IMR-90 (cell line): ENCODE results near the gene GNG12. TPM values are rescaled to one million over a fixed set of nuclear protein-coding genes. Genes with fewer than 3 reads are reported as not detected.

Experiments used
- ATAC-seq: fragments of 200-7000 bp; cut with Tn5 transposase; 2 replicates; pipeline ENCODE4 v1.9.1; 2020; ENCODE audit warnings: low read depth, mild to moderate bottlenecking, moderate library complexity
- BruUV-seq: library from RNA; stranded (reverse); fragments of 400-500 nt; replicated peaks from 2 replicates; lab custom pipeline; 2021; lab: Mats Ljungman, UMichigan
- CTCF ChIA-PET: fragments of 300-600 bp; formaldehyde crosslinking; extraction: SDS; loops from one replicate; lab custom pipeline; 2021; ENCODE audit warnings: antibody characterized with exemption; lab: Yijun Ruan, JAX
- POLR2A ChIA-PET: fragments of 300-600 bp; sonication (Branson Sonifier 250); formaldehyde crosslinking; loops from one replicate; lab custom pipeline; 2022; ENCODE audit warnings: antibody characterized with exemption; ENCODE audit not compliant: unreplicated experiment; lab: Charles Lee
- DNase-seq: peaks from one replicate; pipeline ENCODE4 v3.0.0; 2013
- H2AFZ ChIP-seq: replicated peaks from 2 replicates; pipeline ENCODE3; 2013; ENCODE audit warnings: low read length, mild to moderate bottlenecking; ENCODE audit not compliant: poor library complexity
- H2AK5ac ChIP-seq: 2 replicates; pipeline ENCODE4 v1.6.1; 2013; ENCODE audit warnings: low read depth, low read length, inconsistent platforms
- H2AK9ac ChIP-seq: replicated peaks from 2 replicates; pipeline ENCODE3; 2013; ENCODE audit warnings: mild to moderate bottlenecking, low read depth, low read length, moderate library complexity; ENCODE audit not compliant: poor library complexity
- H2BK120ac ChIP-seq: 2 replicates; pipeline ENCODE4 v1.6.1; 2013; ENCODE audit warnings: low read depth, low read length, inconsistent platforms
- H2BK15ac ChIP-seq: 3 replicates; pipeline ENCODE4 v1.6.1; 2013; ENCODE audit warnings: low read depth, low read length, inconsistent platforms
- H2BK20ac ChIP-seq: 2 replicates; pipeline ENCODE4 v1.6.1; 2013; ENCODE audit warnings: low read depth, mild to moderate bottlenecking, inconsistent platforms, low read length, moderate library complexity
- H2BK5ac ChIP-seq: 2 replicates; pipeline ENCODE4 v1.6.1; 2013; ENCODE audit warnings: mild to moderate bottlenecking, low read depth, low read length, inconsistent platforms; ENCODE audit not compliant: poor library complexity, severe bottlenecking
- H3K14ac ChIP-seq: replicated peaks from 2 replicates; pipeline ENCODE4 v1.6.1; 2013; ENCODE audit warnings: low read depth, low read length, inconsistent platforms
- H3K18ac ChIP-seq: 2 replicates; pipeline ENCODE4 v1.6.1; 2013; ENCODE audit warnings: low read depth, low read length, control low read depth
- H3K23ac ChIP-seq: 2 replicates; pipeline ENCODE4 v1.6.1; 2013; ENCODE audit warnings: low read depth, low read length, inconsistent platforms
- H3K27ac ChIP-seq: 2 replicates; pipeline ENCODE4 v1.5.1; 2013; ENCODE audit warnings: mild to moderate bottlenecking, control low read depth, low read length; ENCODE audit not compliant: insufficient read depth
- H3K27me3 ChIP-seq: 2 replicates; pipeline ENCODE4 v1.6.1; 2013; ENCODE audit warnings: low read length; ENCODE audit not compliant: control insufficient read depth, insufficient read depth
- H3K36me3 ChIP-seq: 2 replicates; pipeline ENCODE4 v1.6.1; 2013; ENCODE audit warnings: low read length, mixed read lengths; ENCODE audit not compliant: control insufficient read depth, insufficient read depth
- H3K4ac ChIP-seq: 2 replicates; pipeline ENCODE4 v1.6.1; 2013; ENCODE audit warnings: low read depth, low read length, inconsistent platforms
- H3K4me1 ChIP-seq: 2 replicates; pipeline ENCODE4 v1.6.1; 2013; ENCODE audit warnings: low read length, mixed read lengths; ENCODE audit not compliant: control insufficient read depth, insufficient read depth
- H3K4me2 ChIP-seq: 2 replicates; pipeline ENCODE4 v1.6.1; 2013; ENCODE audit warnings: low read depth, mild to moderate bottlenecking, control low read depth, low read length, moderate library complexity
- H3K4me3 ChIP-seq: 2 replicates; pipeline ENCODE4 v1.5.1; 2013; ENCODE audit warnings: low read depth, mild to moderate bottlenecking, control low read depth, low read length, moderate library complexity; ENCODE audit not compliant: insufficient read depth
- H3K56ac ChIP-seq: 2 replicates; pipeline ENCODE4 v1.6.1; 2013; ENCODE audit warnings: low read length, inconsistent platforms; ENCODE audit not compliant: insufficient read depth; ENCODE audit errors: extremely low read depth
- H3K79me1 ChIP-seq, 2 experiments: 2 replicates each; pipeline ENCODE4 v1.6.1; 2013; ENCODE audit warnings: low read length in 2 of 2, inconsistent platforms in 1 of 2, low read depth in 1 of 2
- H3K9ac ChIP-seq: 2 replicates; pipeline ENCODE4 v1.6.1; 2013; ENCODE audit warnings: low read depth, low read length, control low read depth
- H3K9me1 ChIP-seq: 2 replicates; pipeline ENCODE4 v1.6.1; 2013; ENCODE audit warnings: low read length, inconsistent platforms; ENCODE audit not compliant: insufficient read depth
- H3K9me3 ChIP-seq: 2 replicates; pipeline ENCODE4 v1.6.1; 2013; ENCODE audit warnings: low read length; ENCODE audit not compliant: control insufficient read depth, insufficient read depth
- H4K20me1 ChIP-seq: 2 replicates; pipeline ENCODE4 v1.6.1; 2013; ENCODE audit warnings: low read length, inconsistent platforms; ENCODE audit not compliant: insufficient read depth
- H4K5ac ChIP-seq: 2 replicates; pipeline ENCODE4 v1.6.1; 2013; ENCODE audit warnings: mild to moderate bottlenecking, low read depth, low read length, control low read depth
- H4K8ac ChIP-seq, 2 experiments: 2 replicates each; pipeline ENCODE4 v1.6.1; 2013; ENCODE audit warnings: low read depth in 2 of 2, low read length in 2 of 2, control low read depth in 1 of 2, inconsistent platforms in 1 of 2
- H4K91ac ChIP-seq: 2 replicates; pipeline ENCODE4 v1.6.1; 2013; ENCODE audit warnings: low read depth, low read length, inconsistent platforms; ENCODE audit not compliant: insufficient read depth
- BHLHE40 ChIP-seq: fragments of 150-350 bp; IDR thresholded peaks from 2 replicates; pipeline ENCODE4 v1.6.1; 2016; ENCODE audit warnings: mild to moderate bottlenecking, low read depth, low read length
- CEBPB ChIP-seq: IDR thresholded peaks from 2 replicates; pipeline ENCODE4 v1.6.1; 2012; ENCODE audit warnings: low read depth, low read length, improper control_type of control experiment
- CHD1 ChIP-seq: IDR thresholded peaks from 2 replicates; pipeline ENCODE4 v1.6.1; 2012; ENCODE audit warnings: low read depth, low read length, improper control_type of control experiment
- FOS ChIP-seq: fragments of 150-350 bp; IDR thresholded peaks from 2 replicates; pipeline ENCODE4 v1.6.1; 2016; ENCODE audit warnings: low read depth, low read length
- MAFK ChIP-seq: IDR thresholded peaks from 2 replicates; pipeline ENCODE4 v1.6.1; 2012; ENCODE audit warnings: low read depth, low read length, improper control_type of control experiment
- MAZ ChIP-seq: IDR thresholded peaks from 2 replicates; pipeline ENCODE4 v1.6.1; 2012; ENCODE audit warnings: low read depth, mild to moderate bottlenecking, low read length, improper control_type of control experiment, moderate library complexity, borderline replicate concordance
- MXI1 ChIP-seq: IDR thresholded peaks from 2 replicates; pipeline ENCODE4 v1.6.1; 2012; ENCODE audit warnings: low read depth, mild to moderate bottlenecking, low read length, moderate library complexity, borderline replicate concordance
- NFE2L2 ChIP-seq: fragments of 150-350 bp; IDR thresholded peaks from 2 replicates; pipeline ENCODE4 v1.6.1; 2016; ENCODE audit warnings: low read depth, mild to moderate bottlenecking, low read length
- POLR2A ChIP-seq: IDR thresholded peaks from 2 replicates; pipeline ENCODE4 v1.6.1; 2012; ENCODE audit warnings: mild to moderate bottlenecking, low read depth, low read length
- RCOR1 ChIP-seq: IDR thresholded peaks from 2 replicates; pipeline ENCODE4 v1.6.1; 2012; ENCODE audit warnings: mild to moderate bottlenecking, low read length, improper control_type of control experiment; ENCODE audit not compliant: insufficient replicate concordance
- RFX5 ChIP-seq: IDR thresholded peaks from 2 replicates; pipeline ENCODE4 v1.8.0; 2012; ENCODE audit warnings: low read depth, mild to moderate bottlenecking, low read length, moderate library complexity
- WGBS, 2 experiments: methylation state at CpG; one replicate each; pipeline versions ENCODE4 v1.1.5 to v1.1.7; 2013; ENCODE audit warnings: missing lambda C conversion rate in 2 of 2; ENCODE audit not compliant: insufficient read length in 1 of 2; ENCODE audit errors: extremely low coverage in 2 of 2; 5-methylcytosine and 5-hydroxymethylcytosine counted together
- dilution Hi-C: fragments of 300-500 bp; cut with HindIII; formaldehyde crosslinking; loops from one replicate; pipeline ENCODE4 v1.14.3; 2018; ENCODE audit warnings: low sequenced_read_pairs; ENCODE audit not compliant: unreplicated experiment
- in situ Hi-C: fragments of 300-500 bp; cut with MboI; formaldehyde crosslinking; loops from 3 replicates; pipeline ENCODE4 v1.14.3; 2019; ENCODE audit warnings: low sequenced_read_pairs, inconsistent platforms, mixed read lengths
- intact Hi-C: fragments of 100-400 bp; cut with micrococcal nuclease; formaldehyde crosslinking; loops from 2 replicates; pipeline ENCODE4 v1.10.0; 2022
- polyA plus RNA-seq, 3 experiments: library from polyadenylated mRNA; depleted of rRNA; stranded (reverse); fragments of >200 nt; gene quantifications; 2 replicates each; pipeline ENCODE4 v1.2.3, GENCODE V29; 2012; ENCODE audit warnings: low replicate concordance in 1 of 3
- total RNA-seq: library from RNA; depleted of rRNA; stranded (reverse); fragments of >200 nt; gene quantifications from 2 replicates; pipeline ENCODE4 v1.2.3, GENCODE V29; 2012
- TF ChIP-seq, protein P1 (sequence below): conservative IDR thresholded peaks from 2 replicates; pipeline ENCODE4 v1.5.1; 2012; ENCODE audit warnings: mild to moderate bottlenecking, low read depth, low read length, improper control_type of control experiment

GNG12 gene
- total and polyA plus RNA-seq, 2 of the 4 experiments (the other 2 are of a cell fraction) = 92.3 to 132 TPM

- no peak overlapping the region for H3K23ac ChIP-seq
- in situ Hi-C loops = loop anchor here (25.0 kb wide), 1 partner anchor 134 kb away; no protein-coding TSS in a partner anchor
- H3K9me3 ChIP-seq = no peaks in the 10 kb centered on the region
- no peak overlapping the region for H2BK120ac ChIP-seq
- no peak overlapping the region for H2AK9ac ChIP-seq
- peaks cover 10% of the 10 kb centered on the region for H3K9me1 ChIP-seq
- no peak overlapping the region for H3K14ac ChIP-seq
- no peaks in the 10 kb centered on the region; the same call in 1 of the 2 replicates for H3K36me3 ChIP-seq
- DNase-seq (no peak), ATAC-seq (no peak)
- POLR2A ChIA-PET = no interaction called here
- H3K9ac ChIP-seq = no peak overlapping the region
- no peak overlapping the region for H2BK5ac ChIP-seq
- no peak overlapping the region for H2AFZ ChIP-seq
- no peak overlapping the region for H3K4me2 ChIP-seq
- no peak overlapping the region for H3K18ac ChIP-seq
- H3K27me3 ChIP-seq = no peaks in the 10 kb centered on the region
- no peak overlapping the region for H2BK15ac ChIP-seq
- no peak overlapping the region for H2AK5ac ChIP-seq
- no peak overlapping the region for H3K4me3 ChIP-seq
- peaks cover 0 to 11% of the 10 kb centered on the region in 2 experiments; a peak in 2 of 4 replicates for H3K79me1 ChIP-seq
- dilution Hi-C loops = no loop called here
- no TSS peak for BruUV-seq
- H3K56ac ChIP-seq = no peak overlapping the region
- H4K91ac ChIP-seq = no peak overlapping the region
- TF ChIP-seq BHLHE40 = no peak
- TF ChIP-seq MXI1 = no peak
- no peak for TF ChIP-seq FOS
- no peak for TF ChIP-seq CEBPB
- no peak for TF ChIP-seq POLR2A
- no peak for TF ChIP-seq CHD1
- TF ChIP-seq NFE2L2 = no peak
- TF ChIP-seq, protein P1, sequence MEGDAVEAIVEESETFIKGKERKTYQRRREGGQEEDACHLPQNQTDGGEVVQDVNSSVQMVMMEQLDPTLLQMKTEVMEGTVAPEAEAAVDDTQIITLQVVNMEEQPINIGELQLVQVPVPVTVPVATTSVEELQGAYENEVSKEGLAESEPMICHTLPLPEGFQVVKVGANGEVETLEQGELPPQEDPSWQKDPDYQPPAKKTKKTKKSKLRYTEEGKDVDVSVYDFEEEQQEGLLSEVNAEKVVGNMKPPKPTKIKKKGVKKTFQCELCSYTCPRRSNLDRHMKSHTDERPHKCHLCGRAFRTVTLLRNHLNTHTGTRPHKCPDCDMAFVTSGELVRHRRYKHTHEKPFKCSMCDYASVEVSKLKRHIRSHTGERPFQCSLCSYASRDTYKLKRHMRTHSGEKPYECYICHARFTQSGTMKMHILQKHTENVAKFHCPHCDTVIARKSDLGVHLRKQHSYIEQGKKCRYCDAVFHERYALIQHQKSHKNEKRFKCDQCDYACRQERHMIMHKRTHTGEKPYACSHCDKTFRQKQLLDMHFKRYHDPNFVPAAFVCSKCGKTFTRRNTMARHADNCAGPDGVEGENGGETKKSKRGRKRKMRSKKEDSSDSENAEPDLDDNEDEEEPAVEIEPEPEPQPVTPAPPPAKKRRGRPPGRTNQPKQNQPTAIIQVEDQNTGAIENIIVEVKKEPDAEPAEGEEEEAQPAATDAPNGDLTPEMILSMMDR = no peak
- TF ChIP-seq RFX5 = no peak
- TF ChIP-seq MAFK = no peak
- TF ChIP-seq MAZ = no peak
- no peak for TF ChIP-seq RCOR1
- H3K4ac ChIP-seq = no peak overlapping the region
- WGBS, 2 experiments = 80% methylated on average over 1 of the region's 2 CpGs; no CpG with 5 or more reads in 1 of the 2 experiments
- no peak overlapping the region for H2BK20ac ChIP-seq
- CTCF ChIA-PET = interaction anchor here (1.2 kb wide), 1 partner anchor 65 kb away, joined by 5 read pairs; no protein-coding TSS in a partner anchor
- peaks cover 6% of the 10 kb centered on the region for H3K4me1 ChIP-seq
- no peaks in the 10 kb centered on the region for H4K20me1 ChIP-seq
- H4K5ac ChIP-seq = no peak overlapping the region
- no peak overlapping the region for H4K8ac ChIP-seq
- intact Hi-C loops = no loop called here
- no peak overlapping the region for H3K27ac ChIP-seq
Observed at GRCh38 chr1:67695963-67696362, 137.3 kb downstream of the GNG12 start.
